ENCODE results near the gene RNF26. TPM values are rescaled to one million over a fixed set of nuclear protein-coding genes. Genes with fewer than 3 reads are reported as not detected.

Gene RNF26
- total RNA-seq, 4 donors from 2014 or later = 6.7 to 16.8 (median 13.1) TPM

- no peak for DNase-seq (ENCODE audit: low spot score in 2 of 2)
- 2 to 7% methylated on average over 42 to 53 of the region's 86 CpGs for WGBS, 2 donors
- intact Hi-C loops (cut with DNase I; ENCODE audit: low total_unique reads) = no loop called here
- peak overlapping the region; percentile 23 for H3K4me3 ChIP-seq (ENCODE audit: low read depth, poor library complexity, severe bottlenecking)
- TF ChIP-seq POLR2A (IDR thresholded peaks at IDR 0.05) (no peak), CTCF (IDR thresholded peaks at IDR 0.05) (peak in 1 of 3 donors; percentile 33)
These were observed 5.4 kb downstream of the RNF26 start for GRCh38 chr11:119339589-119340334.

- TF ChIP-seq POLR2A (IDR thresholded peaks at IDR 0.05) (no peak), CTCF (IDR thresholded peaks at IDR 0.05) (no peak)
- intact Hi-C loops (cut with DNase I; ENCODE audit: low total_unique reads) = no loop called here
- DNase-seq (ENCODE audit: low spot score in 2 of 2) = peak; percentile 79 to 98
- peak within 1 kb of the TSS; percentile 23 for H3K4me3 ChIP-seq (ENCODE audit: low read depth, poor library complexity, severe bottlenecking)
- WGBS, 2 donors = 6 to 10% methylated on average over 22 to 42 of the region's 53 CpGs
These were observed 6.3 kb downstream of the RNF26 start, which contains the start of gene C1QTNF5 for GRCh38 chr11:119340335-119341221. Gene C1QTNF5, minus strand, starts transcription at chr11:119340883. Its CDS starts 486 bp downstream, at chr11:119340397.

- DNase-seq (ENCODE audit: low spot score in 2 of 2) = no peak
- WGBS, 2 donors = 53 to 61% methylated on average over 12 to 14 of the region's 16 CpGs
These were observed 7.1 kb downstream of the RNF26 start for GRCh38 chr11:119341222-119342022.

GRCh38 chr11:119342023-119342300 lies 7.6 kb downstream of the RNF26 start:
- WGBS, 2 donors = 66 to 74% methylated on average over 5 to 7 of the region's 7 CpGs

More at GRCh38 chr11:119341222-119342022, 7.1 kb downstream of the RNF26 start:
- intact Hi-C loops (cut with DNase I; ENCODE audit: low total_unique reads) = no loop called here
- TF ChIP-seq POLR2A (IDR thresholded peaks at IDR 0.05) (no peak), CTCF (IDR thresholded peaks at IDR 0.05) (no peak)
- no peak overlapping the region for H3K4me3 ChIP-seq (ENCODE audit: low read depth, poor library complexity, severe bottlenecking)

More at GRCh38 chr11:119342023-119342300, 7.6 kb downstream of the RNF26 start:
- intact Hi-C loops (cut with DNase I; ENCODE audit: low total_unique reads) = no loop called here
- DNase-seq (ENCODE audit: low spot score in 2 of 2) = no peak
- no peak for TF ChIP-seq POLR2A (IDR thresholded peaks at IDR 0.05)
- no peak for TF ChIP-seq CTCF (IDR thresholded peaks at IDR 0.05)
- H3K4me3 ChIP-seq (ENCODE audit: low read depth, poor library complexity, severe bottlenecking) = no peak overlapping the region

Data from lower leg skin (tissue), 4 donors.